HG03175 (cell line): ENCODE data around the gene SLC38A3.

ENCODE experiments used
- ATAC-seq: cut with Tn5 transposase; IDR thresholded peaks from one replicate; pipeline ENCODE4 v1.9.1; 2021; ENCODE audit warnings: mild to moderate bottlenecking, moderate library complexity; ENCODE audit not compliant: unreplicated experiment

The SLC38A3 gene

DNA sequence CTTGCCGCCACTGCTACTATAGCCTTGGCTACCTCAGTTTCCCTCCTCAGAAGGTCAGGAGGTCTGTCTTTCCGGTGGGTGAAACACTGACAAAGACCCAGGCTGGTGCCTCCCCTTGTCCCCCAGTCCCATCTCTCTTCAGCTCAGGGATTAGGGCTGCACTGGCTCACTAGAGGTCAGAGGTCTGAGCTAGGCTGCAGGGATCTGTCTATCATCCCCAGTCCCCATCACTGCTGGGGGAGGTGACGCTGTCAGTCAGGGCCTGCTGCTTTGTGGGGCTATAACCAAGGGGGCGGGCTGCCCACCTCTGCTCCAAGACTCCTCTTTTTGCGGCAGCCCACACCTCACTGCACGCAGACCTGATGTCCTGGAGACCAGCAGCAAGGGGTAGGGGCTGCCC lies 36.3 kb upstream of the SLC38A3 start:
- ATAC-seq, result no peak

- no peak for ATAC-seq
Observed at GRCh38 chr3:50169232-50169832, 35.7 kb upstream of the SLC38A3 start.

DNA sequence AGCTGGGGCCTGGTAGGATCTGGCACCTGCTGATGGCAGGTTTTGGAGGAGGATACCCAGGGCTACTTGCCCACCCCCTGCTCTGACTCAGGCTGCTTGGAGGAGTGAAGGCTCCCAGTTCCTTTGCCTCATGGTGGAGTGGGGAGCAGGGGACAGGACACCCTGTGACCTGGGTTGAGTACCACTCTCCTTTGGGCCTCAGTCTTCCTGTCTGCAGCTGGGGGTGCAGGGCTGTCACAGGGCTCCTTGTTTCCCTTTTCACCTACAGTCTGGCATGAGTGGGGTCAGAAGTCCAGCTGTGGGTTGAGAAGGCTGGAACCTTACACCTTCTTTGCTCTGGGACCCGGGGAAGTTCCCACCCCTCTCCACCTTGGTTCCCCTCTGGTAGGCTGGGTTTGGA lies 35.2 kb upstream of the SLC38A3 start:
- no peak for ATAC-seq

GRCh38 chr3:50170689-50171088 lies 34.4 kb upstream of the SLC38A3 start:
- ATAC-seq, result no peak

DNA sequence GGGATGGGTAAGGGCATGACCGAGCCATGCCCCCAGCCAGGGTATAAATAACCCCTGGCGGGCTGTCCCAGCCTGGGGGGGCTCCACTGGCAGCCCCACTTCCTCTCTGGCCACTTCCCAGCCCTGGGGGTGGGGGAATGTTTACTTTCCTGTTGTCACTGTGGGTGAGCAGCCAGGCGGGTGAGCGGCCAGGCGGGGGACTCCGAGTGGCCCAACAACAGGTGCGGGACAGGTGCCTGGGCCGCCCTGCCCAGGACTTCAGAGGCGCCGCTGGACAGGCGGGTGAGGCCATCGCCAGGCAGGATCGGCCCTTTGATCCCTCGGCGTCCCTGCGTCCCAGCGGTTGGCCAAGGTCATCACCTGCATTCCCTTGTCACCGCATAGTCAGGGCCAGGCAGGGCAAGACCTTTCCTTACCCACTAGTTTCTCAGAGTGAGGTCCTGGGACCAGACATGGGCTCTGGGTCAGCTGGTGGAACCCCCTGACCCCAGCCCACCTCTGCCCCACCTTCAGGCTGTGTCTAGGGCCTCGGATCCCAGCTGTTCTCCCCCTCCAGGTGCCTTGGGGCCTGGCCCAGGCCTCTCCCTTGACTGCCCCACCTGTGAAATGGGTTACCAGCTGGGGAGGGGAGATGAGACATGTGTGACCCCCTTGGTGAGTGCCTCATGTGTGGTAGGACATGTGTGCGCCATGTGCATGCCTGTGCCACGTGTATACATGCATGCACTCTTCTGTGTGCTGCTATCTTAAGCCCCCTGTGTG lies 33.4 kb upstream of the SLC38A3 start:
- ATAC-seq, result no peak

DNA sequence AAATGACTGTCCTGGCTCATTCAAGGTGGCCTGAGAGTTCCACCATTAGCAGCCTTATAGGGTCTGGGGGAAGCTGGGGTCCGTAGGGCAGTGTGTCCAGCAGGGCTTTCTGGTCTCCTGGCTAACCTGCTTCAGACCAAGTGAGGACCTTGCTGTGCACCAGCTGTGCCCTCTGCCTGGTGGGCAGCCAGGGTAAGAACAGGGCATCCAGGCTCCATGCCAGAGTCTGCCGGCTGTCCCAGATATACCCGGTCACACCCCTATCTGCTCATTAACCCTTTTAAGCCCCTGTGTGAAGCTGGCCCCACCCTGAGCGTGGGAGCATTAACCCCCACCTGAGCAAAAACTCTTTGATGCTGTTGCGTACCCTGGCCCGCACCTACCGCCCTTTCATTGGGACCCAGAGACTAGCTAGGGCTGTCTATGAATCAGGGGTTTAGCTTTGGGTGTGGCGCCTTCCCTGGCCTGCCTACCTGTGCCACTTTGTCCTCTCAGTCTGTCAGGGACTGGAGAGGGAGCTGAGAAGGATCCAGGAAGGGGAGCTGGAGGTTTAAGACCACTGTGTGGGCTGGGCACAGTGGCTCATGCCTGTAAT lies 32.3 kb upstream of the SLC38A3 start:
- ATAC-seq, result no peak

GRCh38 chr3:50173685-50174516 lies 31.2 kb upstream of the SLC38A3 start:
- ATAC-seq, result no peak

GRCh38 chr3:50174517-50174895 lies 30.6 kb upstream of the SLC38A3 start:
- ATAC-seq, result no peak

DNA sequence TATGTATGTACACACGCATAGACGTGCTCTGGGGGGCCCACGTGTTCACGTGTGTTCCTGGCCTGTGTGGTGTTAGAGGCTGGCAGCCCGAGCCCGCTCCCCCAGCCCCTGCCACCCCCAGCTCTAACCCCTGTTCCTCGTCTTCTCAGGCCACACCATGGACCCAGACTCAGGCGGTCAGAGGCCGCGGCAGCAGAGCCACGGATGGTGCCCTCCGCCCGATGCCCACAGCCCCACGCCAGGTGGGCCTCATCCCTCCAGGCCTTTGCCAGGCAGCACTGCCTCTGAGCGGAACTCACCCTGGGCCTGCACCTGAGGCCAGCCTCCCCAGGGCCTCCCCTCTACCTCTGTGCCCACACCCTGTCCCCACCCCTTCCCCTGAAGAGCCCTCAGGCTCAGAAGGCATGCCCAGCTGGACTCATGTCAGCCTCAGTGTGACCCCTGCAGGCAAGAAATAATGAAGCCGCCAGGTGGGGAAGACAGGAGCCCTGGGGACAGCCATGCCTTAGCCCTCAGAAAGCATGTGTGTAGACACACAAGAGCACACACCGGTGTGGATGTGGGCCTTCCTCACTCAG lies 30.0 kb upstream of the SLC38A3 start:
- no peak for ATAC-seq

GRCh38 chr3:50177346-50177745 lies 27.7 kb upstream of the SLC38A3 start:
- ATAC-seq, result no peak

GRCh38 chr3:50179710-50180109 lies 25.4 kb upstream of the SLC38A3 start:
- no peak for ATAC-seq

GRCh38 chr3:50181985-50182384 lies 23.1 kb upstream of the SLC38A3 start:
- no peak for ATAC-seq

DNA sequence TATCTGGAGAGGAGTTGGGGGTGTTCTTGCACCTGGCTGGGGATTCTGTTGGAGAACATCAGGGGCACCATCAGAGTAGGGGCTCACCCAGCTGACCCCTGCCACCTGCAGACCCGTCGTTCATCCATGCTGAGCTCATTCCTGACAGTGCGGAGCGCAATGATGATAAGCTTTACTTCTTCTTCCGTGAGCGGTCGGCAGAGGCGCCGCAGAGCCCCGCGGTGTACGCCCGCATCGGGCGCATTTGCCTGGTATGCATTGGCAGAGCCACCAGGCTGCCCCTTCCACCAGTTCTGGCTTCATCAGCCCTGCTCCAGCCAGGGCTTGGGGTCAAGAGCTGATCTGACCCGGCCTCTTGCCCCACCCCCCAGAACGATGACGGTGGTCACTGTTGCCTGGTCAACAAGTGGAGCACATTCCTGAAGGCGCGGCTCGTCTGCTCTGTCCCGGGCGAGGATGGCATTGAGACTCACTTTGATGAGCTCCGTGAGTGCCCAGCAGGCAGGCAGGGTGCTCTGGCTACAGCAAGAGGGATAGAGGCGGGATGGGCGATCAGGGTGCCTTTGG lies 22.5 kb upstream of the SLC38A3 start:
- no peak for ATAC-seq

GRCh38 chr3:50183755-50184154 lies 21.3 kb upstream of the SLC38A3 start:
- no peak for ATAC-seq

GRCh38 chr3:50184242-50184978 lies 20.7 kb upstream of the SLC38A3 start:
- ATAC-seq, result no peak

DNA sequence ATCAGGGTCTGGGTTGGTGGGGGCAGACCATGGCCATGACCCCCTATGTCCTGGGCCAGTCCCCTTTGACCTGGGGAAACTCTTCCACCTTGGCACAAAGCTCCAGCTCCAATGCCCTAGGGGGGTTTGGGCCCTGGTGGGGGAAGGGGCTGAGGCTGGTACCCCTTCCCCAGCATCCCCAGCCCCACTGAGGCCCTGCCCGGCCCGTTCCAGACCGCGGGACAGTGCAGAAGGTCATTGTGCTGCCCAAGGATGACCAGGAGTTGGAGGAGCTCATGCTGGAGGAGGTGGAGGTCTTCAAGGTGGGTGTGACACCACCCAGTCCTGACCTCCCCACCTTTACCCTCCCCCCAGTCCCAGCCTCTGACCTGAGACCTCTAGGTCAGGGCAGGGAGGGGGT lies 19.8 kb upstream of the SLC38A3 start:
- no peak for ATAC-seq

DNA sequence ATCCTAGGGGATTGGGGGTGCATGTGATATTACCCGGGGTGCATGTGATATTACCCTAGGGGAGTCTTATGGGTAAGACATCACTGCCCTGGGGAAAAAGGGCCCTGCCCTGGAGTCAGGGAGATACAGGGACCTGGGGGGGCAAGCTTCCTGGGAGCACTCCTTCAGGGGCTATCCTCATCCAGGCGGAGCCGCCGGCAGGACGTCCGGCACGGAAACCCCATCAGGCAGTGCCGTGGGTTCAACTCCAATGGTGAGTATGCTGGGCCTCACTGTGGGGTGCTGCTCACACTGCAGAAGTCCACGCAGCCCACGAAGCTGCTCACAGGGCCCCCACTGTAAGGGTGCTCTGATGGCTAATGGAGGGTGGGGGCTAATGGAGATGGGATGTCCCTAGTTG lies 19.0 kb upstream of the SLC38A3 start:
- ATAC-seq, result no peak

DNA sequence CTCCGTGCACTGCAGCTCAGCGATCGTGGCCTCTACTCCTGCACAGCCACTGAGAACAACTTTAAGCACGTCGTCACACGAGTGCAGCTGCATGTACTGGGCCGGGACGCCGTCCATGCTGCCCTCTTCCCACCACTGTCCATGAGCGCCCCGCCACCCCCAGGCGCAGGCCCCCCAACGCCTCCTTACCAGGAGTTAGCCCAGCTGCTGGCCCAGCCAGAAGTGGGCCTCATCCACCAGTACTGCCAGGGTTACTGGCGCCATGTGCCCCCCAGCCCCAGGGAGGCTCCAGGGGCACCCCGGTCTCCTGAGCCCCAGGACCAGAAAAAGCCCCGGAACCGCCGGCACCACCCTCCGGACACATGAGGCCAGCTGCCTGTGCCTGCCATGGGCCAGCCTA lies 17.3 kb upstream of the SLC38A3 start:
- no peak for ATAC-seq

GRCh38 chr3:50189274-50189673 lies 15.8 kb upstream of the SLC38A3 start:
- no peak for ATAC-seq

- ATAC-seq, result no peak
Observed at GRCh38 chr3:50189989-50190388, 15.1 kb upstream of the SLC38A3 start.
